HG02571 (cell line): Measurements from ENCODE around the gene ZGLP1.
"Not testable (repeated sequence)": the region's sequence is repeated elsewhere in the genome, so short reads cannot be mapped to it uniquely, and the experiment has no call there.

ENCODE experiments used
- ATAC-seq: cut with Tn5 transposase; IDR thresholded peaks from one replicate; pipeline ENCODE4 v1.9.1; 2021; ENCODE audit warnings: mild to moderate bottlenecking, moderate library complexity; ENCODE audit not compliant: unreplicated experiment

Gene ZGLP1

DNA sequence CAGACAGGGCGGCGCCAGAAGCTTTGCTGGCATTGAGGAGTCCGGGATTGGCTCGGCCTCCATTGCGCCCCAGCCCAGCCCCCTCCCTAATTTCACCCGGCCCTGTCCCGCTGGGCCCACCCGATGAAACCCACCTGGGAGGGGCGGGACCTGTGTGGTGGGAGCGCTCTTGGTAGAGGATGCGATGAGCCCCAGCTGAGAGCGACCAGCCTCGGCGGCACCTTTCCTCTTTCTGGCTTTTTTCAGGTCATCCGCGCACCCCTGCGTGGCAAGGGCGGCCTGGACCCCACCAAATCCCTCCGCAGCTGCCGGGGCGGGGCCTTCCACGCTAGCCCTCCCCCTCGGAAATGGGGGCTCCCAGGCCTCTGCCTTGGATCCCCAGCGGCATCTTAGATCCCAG lies at the start of gene ZGLP1:
Gene ZGLP1, minus strand, starts transcription at position 393 of the 400 bp plus-strand sequence.
- no peak for ATAC-seq

GRCh38 chr19:10356431-10356830 lies 46.8 kb upstream of the ZGLP1 start:
- ATAC-seq = no peak

DNA sequence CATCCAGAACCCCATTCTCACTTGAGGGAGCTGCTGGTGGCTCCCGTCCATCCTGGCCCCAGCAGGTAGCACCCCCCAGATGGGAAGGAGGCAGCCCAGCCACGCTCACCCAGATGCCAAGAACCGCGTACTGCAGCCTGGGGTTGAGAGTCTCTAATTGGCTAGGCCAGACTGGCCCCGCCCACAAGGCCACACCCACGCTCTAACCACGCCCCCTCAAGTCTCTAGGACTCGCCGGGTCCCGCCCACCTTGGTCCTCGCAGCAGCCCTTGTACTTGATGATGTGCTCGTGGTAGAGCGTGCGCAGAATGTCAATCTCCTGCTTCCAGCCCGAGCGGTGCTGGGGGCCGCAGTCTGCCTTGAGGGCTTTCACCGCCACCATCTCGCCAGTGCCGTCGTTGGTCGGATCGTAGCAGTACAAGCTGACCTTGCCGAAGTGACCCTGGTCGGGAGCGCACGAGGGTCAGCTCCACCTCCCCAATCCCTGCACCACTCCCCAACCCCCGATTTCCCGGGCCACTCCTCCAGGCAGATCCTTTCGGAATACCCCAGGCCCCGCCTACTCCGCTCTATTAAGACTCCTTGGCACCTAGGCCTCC lies 44.3 kb upstream of the ZGLP1 start:
- no peak for ATAC-seq

GRCh38 chr19:10352764-10353671 lies 43.4 kb upstream of the ZGLP1 start:
- ATAC-seq = no peak

GRCh38 chr19:10346509-10346908 lies 36.9 kb upstream of the ZGLP1 start:
- no peak for ATAC-seq

DNA sequence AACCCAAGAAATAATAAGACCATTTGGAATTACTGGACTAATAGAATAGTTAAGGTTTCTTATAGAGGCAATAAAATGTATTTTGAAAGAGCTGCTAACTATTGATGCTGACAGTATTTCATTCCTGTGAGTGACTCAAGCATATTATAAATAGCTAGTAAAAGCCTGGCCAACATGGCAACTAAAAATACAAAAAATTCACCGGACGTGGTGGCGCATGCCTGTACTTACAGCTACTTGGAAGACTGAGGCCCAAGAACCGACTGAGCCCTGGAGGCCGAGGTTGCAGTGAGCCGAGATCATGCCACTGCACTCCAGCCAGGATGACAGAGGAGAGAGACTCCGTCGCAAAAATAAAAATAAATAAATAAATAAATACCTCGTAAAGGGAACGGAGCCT lies 35.2 kb upstream of the ZGLP1 start:
- ATAC-seq = no peak

- no peak for ATAC-seq
Measured at GRCh38 chr19:10343495-10343894, 33.9 kb upstream of the ZGLP1 start.

DNA sequence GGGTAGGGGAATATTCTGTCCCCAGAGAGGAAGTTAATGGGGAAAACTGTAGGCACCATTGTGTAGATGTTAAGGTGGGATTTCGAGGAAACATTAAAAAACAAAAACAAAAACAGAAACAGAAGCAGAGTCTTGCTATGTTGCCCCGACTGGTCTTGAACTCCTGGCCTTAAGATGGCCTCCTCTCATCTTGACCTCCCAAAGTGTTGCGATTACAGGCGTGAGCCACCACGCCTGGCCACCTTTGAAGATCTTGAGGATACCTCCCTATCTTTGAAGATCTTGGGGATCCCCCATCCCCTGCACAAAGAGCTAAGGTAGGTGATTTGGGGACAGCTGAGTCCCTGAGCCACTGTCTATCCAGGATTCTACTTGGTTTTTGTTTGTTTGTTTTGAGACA lies 30.4 kb upstream of the ZGLP1 start:
- no peak for ATAC-seq

DNA sequence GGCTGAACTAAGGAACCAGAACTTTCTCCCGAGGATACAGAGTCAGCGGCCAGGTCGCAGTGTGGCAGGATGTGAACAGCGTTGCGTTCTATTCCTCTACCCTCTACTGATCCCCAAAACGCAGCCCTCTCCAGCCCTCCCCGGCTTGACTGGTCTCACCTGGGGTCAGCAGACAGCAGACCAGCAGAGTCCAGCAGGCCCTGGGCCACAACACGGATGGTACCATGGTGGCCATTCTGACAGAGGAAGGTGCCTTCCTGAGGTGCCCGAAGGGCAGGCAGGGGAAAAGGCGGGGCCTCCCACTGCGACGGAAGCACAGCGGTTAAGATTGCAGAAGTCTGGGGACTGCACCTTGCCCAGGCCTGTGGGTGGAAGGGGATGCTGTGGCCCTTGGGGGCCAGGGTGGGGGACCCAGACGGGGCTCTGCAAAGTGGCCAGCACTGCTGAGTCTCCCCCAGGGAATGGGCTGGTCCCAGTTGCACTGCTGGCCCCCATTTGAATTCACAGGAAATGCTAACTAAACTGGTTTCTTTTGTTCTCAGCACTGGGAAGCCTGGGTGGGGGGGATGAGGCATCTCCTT lies 29.9 kb upstream of the ZGLP1 start, which contains the start of gene ICAM3:
Gene ICAM3, minus strand, starts transcription at position 245 of the 581 bp plus-strand sequence. Its CDS starts 10 bp downstream, at position 235.
- ATAC-seq = no peak

GRCh38 chr19:10338940-10339339 lies 29.3 kb upstream of the ZGLP1 start:
- no peak for ATAC-seq

DNA sequence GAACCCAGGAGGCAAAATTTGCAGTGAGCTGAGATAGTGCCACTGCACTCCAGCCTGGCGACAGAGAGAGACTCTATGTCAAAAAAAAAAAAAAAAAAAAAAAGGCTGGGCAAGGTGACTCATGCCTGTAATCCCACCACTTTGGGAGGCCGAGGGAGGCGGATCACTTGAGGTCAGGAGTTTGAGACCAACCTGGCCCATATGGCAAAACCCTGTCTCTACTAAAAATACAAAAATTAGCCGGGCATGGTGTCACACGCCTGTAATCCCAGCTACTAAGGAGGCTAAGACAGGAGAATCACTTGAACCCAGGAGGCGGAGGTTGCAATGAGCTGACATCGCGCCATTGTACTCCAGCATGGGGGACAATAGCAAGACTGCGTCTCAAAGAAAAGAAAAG lies 27.1 kb upstream of the ZGLP1 start:
- ATAC-seq = not testable (repeated sequence)

- ATAC-seq = no peak
Measured at GRCh38 chr19:10335352-10335985, 25.9 kb upstream of the ZGLP1 start.

- ATAC-seq = no peak
Measured at GRCh38 chr19:10334588-10335351, 25.2 kb upstream of the ZGLP1 start.

DNA sequence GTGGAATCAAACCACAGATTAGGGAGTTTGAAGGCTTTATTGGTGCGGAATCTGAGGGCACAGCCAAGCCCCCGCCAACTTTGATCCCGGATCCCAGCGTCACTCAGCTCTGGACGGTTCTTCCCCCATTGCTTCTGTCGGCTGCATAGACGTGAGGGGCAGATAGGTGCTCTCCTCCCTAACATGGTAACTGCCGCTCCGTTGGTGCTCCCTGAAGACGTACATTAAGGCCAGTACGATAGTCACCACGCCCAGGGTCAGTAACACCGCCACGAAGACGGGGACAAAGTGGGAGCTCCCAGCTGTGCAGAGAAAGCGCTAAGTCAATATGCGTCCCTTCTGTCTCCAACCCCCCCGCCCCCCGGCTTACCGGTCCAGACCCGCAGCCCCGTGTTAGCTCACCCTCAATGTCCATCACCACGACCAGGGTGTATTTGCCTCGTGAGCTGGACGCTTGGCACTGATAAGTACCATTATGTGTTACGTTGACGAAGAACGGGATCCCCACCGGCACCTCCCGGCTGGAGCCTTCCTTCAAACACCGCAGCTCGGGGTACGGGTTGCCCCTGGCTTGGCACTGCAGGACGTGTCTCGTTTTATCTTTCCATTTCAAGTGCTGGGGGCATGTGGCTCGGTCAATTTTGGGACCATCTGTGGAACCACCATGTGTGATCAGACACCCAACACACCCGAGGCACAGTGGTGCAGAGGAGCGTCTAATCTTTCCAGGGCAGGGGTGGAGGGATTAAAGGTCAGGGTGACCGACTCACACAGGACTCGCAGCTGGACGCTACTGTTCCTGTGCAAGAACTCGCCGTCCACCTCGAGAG lies 24.4 kb upstream of the ZGLP1 start:
- ATAC-seq = no peak

DNA sequence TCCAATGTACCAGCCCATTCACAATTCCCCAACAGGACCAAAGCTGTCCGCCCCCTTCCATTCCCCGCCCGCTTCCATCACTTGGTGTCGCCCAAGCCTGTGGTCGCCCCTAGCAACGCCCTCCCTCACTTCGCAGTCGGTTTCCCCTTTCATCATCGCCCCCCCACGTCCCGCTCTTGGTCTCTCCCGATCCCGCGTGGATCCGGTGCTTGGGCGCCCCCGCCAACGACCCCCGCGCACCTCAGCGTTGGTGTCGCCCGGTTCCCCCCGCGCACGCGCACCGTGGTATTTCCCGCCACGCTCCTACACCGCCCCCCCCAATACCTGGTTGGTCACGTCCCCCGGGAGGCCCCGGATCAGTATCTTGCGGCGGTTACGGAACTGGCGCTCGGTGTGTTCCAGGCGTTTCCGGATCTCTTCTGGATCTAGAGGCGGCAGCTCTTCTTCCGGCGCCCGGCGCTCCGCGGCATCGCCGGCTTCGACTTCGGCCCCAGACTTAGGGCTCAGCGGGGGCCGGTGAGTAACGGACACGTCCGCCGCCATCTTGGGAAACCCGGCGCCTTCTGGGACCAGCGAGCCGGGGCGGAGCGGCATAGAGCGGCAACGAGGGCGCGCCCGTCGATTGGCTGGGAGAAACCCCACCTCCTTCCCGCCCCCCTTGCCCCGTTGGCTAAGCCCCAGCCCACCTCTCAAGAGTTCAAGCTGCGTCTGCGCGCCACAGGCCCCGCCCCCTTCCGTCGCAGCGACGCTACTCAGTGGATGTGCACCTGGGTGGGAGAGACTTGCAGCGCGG lies 23.5 kb upstream of the ZGLP1 start, which contains the start of gene RAVER1:
Gene RAVER1, minus strand, starts transcription at position 565 of the 793 bp plus-strand sequence. Its CDS starts 22 bp downstream, at position 543.
- ATAC-seq = peak; percentile 85

DNA sequence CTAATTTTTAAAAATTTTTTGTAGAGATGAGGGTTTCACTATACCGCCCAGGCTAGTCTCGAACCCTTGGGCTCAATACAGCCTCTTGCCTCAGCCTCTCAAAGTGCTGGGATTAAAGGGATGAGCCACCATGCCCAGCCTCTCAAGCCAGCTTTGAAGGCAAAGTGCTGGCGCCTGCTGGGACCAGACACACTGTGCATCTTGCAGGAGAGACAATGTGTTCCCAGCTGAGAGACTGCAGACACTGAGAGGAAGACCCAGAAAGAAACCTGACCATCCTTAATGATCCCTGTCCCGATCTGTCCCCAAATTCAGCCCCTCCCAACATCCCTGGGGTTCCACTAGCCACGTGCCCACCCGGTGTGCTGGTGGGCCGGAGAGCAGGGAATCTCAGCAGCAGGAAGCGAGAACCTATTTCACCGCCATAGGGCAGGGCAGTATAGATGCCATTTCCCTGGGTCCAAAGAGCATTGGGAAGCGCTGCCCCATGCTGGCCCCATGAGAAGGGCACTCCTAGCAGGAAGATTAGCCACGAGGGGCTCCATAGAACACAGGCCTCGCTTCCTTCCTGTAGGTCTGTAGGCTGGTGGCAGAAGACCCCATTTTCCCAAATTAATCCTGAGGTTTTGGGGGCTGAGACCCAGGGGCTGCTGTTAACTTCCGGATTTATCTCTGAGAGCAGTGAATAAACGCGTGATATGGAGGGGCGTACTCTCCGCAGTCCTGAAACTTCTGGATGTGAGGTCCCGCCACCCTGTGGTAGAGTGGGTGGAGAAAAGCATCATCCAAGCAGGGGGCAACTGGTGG lies 22.7 kb upstream of the ZGLP1 start:
- ATAC-seq = no peak

DNA sequence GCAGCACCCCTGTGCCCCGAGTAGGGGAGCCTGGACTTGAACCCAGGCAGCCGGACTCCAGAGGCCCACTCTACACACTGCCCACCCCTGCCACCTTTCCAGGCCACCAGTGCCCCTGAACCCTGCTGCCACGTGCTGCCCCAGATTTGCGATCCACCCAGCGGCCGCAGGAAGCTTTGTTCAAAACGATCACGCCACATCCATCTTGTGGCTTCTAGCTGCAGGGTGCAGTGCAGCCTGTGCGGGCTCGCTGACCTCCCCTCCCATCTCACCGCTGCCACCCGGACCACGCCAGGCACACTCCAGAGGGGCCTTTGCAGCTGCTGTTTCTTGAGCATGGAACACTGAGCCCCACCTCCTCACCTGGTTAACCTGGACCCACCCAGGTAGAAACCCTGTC lies 19.9 kb upstream of the ZGLP1 start:
- no peak for ATAC-seq
